GM12875 (cell line): ENCODE measurements around the gene ABCA1.

ENCODE experiments used
- H3K4me3 ChIP-seq: one replicate; pipeline ENCODE4 v1.5.1; 2011; ENCODE audit warnings: low read depth, low read length, control low read depth
- TF ChIP-seq, protein P1 (sequence below): IDR thresholded peaks from 2 replicates; pipeline ENCODE4 v1.5.1; 2011; ENCODE audit warnings: low read depth, mild to moderate bottlenecking, control low read depth, inconsistent platforms, low read length, moderate library complexity, borderline replicate concordance; ENCODE audit not compliant: insufficient read depth

Gene ABCA1

GRCh38 chr9:104885818-104886709, 41.9 kb downstream of the ABCA1 start:
- TF ChIP-seq, protein P1, sequence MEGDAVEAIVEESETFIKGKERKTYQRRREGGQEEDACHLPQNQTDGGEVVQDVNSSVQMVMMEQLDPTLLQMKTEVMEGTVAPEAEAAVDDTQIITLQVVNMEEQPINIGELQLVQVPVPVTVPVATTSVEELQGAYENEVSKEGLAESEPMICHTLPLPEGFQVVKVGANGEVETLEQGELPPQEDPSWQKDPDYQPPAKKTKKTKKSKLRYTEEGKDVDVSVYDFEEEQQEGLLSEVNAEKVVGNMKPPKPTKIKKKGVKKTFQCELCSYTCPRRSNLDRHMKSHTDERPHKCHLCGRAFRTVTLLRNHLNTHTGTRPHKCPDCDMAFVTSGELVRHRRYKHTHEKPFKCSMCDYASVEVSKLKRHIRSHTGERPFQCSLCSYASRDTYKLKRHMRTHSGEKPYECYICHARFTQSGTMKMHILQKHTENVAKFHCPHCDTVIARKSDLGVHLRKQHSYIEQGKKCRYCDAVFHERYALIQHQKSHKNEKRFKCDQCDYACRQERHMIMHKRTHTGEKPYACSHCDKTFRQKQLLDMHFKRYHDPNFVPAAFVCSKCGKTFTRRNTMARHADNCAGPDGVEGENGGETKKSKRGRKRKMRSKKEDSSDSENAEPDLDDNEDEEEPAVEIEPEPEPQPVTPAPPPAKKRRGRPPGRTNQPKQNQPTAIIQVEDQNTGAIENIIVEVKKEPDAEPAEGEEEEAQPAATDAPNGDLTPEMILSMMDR: no peak
- H3K4me3 ChIP-seq: no peak overlapping the region

DNA sequence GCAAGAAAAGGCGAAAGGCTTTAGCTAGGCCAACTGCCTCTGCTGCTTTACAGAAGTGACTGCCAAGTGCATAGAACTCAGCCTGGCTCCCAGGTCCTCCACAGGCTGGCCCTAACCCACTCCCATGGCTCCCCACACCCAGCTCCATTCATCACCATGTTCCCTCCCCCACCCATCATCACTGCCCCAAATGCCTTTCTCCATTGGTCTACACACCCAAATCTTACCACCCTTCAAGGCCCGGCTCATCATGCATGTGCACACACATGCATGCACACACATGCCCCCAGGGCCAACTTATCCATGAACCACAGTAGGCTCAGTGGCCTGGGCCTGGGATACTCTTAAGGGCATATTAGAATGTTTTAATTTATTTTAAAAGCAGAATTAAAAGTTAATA, 44.8 kb downstream of the ABCA1 start:
- no peak overlapping the region for H3K4me3 ChIP-seq
- TF ChIP-seq, protein P1: no peak

DNA sequence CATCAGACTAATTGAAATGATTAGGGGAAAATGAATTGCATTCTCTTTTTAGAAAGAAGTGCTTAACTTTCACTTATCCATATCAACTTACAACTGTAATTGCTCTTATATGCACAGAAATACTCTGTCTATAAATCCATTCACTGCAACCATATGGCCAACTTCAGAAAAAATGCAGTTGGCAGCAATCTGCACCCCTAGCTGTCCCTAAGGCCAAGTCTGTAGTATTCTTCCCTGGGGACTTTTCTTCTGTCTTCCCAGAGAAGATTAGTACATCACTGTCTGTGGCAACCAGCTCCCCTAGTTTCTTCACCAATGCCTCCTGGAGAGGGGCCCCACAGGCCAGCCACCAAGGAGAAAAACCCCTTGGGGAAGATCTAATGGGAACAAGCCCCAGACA, 45.4 kb downstream of the ABCA1 start:
- TF ChIP-seq, protein P1: no peak

DNA sequence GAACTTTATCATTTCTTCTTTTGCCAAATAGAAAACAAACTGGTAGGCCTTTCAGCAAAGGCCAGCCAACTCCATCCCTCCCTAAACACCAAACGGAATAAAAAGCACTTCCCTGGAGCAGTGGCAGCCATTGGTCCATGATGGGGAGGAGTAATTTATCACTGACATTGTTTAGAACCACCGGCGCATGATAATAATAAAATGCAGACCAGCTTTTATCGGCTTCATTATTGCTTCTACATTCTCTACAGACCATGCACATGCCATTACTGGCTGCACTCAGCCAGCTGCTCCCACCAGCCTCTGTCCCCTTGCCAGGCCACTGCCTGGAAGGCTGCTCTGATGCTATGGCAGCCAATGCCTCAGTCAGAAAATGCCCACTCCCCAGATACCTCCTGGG, 45.9 kb downstream of the ABCA1 start:
- H3K4me3 ChIP-seq: no peak overlapping the region
- TF ChIP-seq, protein P1: no peak

More for the DNA sequence above, 45.4 kb downstream of the ABCA1 start:
- H3K4me3 ChIP-seq: no peak overlapping the region

DNA sequence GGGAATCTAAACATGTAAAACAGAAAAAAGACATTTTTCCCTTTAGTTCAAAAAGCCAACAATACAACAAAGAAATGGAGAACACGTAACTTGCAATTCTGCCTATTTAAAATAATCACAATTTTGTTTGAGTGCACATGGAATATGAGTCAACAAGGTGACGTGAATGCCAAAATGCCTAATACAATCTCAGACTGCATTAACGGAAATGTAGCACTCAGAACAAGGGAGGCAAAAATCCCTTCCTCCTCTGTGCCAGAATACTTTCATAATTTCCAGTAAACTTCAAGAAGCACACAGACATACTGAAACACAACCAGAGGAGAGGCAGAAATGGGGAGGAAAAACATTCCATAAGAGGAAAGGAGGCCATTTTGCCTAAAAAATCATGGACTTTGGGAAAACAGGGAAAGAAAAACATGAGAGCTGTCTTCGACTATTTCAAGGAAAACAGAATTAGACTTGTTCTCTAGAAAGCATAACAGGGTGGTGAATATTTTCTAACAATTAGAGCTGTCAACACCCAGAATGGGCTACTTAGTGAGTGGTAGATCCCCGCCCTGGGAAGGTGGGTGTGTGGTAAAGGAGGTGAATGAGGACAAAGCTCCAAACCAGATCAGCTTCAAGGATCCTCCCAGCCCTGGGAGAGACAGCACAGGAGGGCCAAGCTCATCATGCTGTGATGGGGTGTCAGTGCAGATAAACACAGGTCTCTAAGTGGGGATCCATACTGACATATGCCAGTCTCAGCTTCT, 48.2 kb downstream of the ABCA1 start:
- H3K4me3 ChIP-seq: no peak overlapping the region
- TF ChIP-seq, protein P1: no peak

- H3K4me3 ChIP-seq: no peak overlapping the region
- TF ChIP-seq, protein P1: no peak
Measured at GRCh38 chr9:104876587-104876986, 51.4 kb downstream of the ABCA1 start.

GRCh38 chr9:104875897-104876296, 52.1 kb downstream of the ABCA1 start:
- H3K4me3 ChIP-seq: no peak overlapping the region
- TF ChIP-seq, protein P1: no peak
